Transverse colon (tissue), 1 donor: ENCODE results near the gene SPG7.

Experiments used
- EP300 ChIP-seq: sonication (generic); formaldehyde crosslinking; IDR thresholded peaks from one replicate; pipeline ENCODE4 v1.6.1; 2017; ENCODE audit warnings: antibody characterized with exemption, low read depth
- POLR2A ChIP-seq: fragments of 450-650 bp; IDR thresholded peaks from one replicate; pipeline ENCODE4 v1.6.1; 2016; ENCODE audit warnings: antibody characterized with exemption, mild to moderate bottlenecking, moderate library complexity

- TF ChIP-seq POLR2A: no peak
- TF ChIP-seq EP300: no peak
Measured at GRCh38 chr16:89596957-89597649, 88.9 kb downstream of the SPG7 start.
